GM18499 (cell line): Measurements from ENCODE around the gene FBXO31.
"Not testable (repeated sequence)": the region's sequence is repeated elsewhere in the genome, so short reads cannot be mapped to it uniquely, and the experiment has no call there.

Experiments used
- ATAC-seq: cut with Tn5 transposase; IDR thresholded peaks from one replicate; pipeline ENCODE4 v1.9.1; 2021; ENCODE audit warnings: moderate number of reproducible peaks; ENCODE audit not compliant: insufficient read depth, unreplicated experiment

Gene FBXO31

GRCh38 chr16:87388818-87389134 lies 5.2 kb upstream of the FBXO31 start:
- ATAC-seq = no peak

DNA sequence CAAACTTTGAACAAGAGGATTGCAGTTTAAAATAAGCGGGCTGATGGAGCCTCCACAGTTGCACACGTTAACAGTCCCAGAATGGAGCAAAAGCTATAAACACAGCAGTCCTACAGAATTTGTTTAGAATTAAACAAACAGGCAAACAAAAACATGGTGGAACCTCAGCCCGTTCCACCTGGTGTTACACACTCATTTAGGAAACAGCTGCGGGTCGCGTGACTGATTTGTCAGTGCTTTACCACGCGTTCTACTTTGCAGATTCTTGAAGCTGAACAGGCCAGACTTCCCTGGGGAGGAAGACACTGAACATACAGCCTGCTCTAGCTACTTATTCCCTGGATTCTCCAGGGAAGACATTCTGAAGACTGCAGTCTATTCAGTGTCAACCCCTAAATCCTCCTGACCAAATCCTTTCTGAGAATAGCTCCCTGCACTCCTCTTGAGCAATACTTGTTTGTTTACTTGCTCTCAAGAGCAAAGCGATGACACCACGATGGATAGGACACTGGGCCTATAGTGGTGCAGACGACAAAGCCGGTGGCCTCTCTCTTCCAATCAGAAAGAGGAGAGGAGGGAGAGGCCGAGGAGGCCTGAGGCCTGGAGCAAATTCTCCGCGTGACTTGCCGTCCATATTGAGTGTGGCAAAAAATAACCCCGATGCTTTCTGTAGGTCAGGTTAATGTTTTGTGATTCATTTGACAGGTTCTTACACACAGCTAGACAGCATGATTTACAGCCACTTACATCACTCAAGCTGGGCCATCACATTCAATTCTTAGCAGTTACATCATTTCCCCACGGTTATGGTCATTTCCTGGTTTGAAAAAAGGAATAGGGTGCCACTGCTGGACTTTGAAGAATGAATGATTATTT lies 4.6 kb upstream of the FBXO31 start:
- peak; percentile 34 for ATAC-seq

DNA sequence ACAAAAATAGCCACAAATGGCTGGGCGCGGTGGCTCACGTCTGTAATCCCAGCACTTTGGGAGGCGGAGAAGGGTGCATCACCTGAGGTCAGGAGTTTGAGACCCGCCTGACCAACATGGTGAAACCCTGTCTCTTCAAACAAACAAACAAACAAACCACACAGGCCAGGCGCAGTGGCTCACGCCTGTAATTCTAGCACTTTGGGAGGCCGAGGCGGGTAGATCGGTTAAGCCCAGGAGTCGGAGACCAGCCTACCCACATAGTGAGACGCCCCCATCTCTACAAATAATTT lies 1.2 kb upstream of the FBXO31 start:
- not testable (repeated sequence) for ATAC-seq

GRCh38 chr16:87384162-87384874 lies 742 bp upstream of the FBXO31 start:
- ATAC-seq = no peak

DNA sequence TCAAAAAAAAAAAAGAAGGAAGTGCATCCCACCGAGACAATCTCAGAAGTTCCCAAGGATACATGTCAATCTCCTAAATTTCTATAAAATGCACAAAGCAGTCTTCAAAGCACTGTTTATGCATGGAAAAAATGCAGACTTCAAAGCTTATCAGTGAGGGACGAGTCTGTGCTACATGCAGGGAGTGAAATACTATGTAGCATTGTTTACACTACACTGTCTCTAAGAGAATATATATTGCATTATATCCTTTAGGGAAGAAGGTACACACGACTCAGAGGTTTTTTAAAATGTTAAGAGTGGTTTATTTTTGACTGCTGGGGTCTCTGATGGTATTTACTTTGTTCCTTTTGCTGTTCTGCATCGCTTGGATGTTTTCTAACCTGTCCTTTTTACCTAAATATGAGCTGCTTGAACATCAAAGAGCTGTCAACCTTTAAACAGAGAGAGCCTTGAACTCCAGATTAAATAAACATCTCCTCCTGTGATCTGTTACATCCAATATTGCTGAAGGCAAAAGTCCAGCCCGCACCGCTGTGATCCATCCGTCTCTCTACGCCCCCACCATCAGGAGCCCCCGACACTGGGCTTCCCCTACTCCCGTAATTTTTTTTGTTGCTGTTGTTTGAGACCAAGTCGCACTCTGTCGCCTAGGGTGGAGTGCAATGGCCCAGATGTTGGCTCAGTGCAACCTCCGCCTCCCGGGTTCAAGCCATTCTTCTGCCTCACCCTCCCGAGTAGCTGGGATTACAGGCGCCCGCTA lies 1.4 kb downstream of the FBXO31 start:
- no peak for ATAC-seq

- ATAC-seq = no peak
Measured at GRCh38 chr16:87380881-87381280, 2.7 kb downstream of the FBXO31 start.

DNA sequence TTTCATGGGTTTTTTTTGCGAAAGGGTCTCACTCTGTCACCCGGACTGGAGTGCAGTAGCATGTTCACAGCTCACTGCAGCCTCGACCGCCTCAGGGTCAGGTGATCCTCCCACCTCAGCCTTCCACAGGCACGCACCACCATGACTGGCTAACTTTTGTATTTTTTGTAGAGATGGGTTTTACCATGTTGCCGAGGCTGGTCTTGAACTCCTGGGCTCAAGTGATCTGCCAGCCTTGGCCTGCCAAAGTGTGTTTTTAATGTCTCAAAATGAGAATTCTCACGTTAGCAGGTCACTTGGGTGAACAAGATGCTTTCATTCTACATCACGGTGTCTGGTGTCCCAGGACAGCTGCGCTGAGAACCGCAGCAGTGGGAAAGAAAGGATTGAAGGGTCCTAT lies 3.2 kb downstream of the FBXO31 start:
- no peak for ATAC-seq

DNA sequence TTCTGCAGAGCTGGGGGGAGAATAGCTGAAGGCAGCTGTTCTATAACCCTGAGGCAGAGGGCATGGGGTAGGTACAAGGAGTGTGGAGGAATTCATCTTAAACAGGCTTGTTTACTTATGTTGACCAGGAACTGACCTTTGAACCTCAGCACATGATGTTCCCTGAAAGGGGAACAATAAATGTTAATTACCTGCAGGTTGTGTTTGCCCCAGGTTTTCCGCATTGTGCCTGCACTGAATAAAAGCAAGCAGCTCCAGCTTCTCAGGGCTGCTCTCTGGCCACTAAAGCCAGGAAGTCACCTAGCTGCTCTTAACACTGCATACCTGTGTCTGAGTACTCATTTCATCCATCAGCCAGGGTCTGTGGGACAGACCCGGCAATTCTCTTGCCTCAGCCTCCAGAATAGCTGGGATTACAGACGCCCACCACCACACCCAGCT lies 4.2 kb downstream of the FBXO31 start:
- ATAC-seq = not testable (repeated sequence)

DNA sequence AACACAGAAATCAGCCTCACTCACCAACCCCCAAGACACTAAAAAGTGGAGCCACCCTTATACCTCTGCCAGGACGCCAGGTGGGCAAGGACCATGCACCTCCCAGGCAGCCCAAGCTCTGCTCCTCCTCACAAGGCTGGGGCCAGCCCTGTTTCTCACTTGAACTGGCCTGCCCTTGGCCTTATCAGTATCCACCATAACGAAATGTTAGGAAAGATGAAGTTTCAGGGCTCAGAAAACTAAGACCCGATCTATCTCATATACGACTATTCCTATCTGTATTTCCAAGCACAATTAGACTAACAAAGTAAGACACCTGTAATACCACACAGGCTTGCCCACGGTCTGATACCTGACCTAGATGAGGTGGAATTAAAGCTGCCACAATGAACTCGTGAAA lies 6.9 kb downstream of the FBXO31 start:
- ATAC-seq = no peak

DNA sequence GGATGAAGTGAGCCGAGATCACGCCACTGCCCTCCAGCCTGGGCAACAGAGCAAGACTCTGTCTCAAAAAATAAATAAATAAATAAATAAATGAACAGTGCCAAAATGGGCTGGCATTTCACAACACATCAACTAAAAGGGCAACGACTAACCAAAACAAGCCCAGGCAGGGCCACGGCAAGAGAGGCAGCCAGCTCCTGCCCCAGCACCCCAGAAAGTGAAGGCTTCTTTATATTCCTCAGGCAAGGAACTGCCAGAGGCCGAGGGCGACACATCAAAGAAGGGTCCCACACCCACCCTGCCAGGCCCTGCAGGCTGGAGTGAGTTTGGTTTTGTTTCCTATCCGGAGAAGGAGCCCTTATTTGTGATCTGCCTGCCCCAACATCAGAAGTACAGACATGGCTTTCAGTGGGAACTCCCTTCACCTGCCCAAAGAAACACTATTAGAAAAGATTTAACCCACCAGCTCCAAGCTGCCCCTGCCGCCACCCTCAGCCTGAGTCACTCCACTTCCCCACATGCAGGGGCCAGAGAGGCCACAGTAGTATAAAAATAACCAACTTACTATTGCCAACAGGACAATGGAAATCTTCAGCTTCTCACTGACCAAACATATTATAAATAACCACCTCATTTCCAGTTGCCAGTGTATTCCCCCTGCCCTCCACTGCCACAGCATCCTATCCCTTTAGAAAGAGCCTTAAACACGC lies 8.0 kb downstream of the FBXO31 start:
- ATAC-seq = no peak

GRCh38 chr16:87374313-87374712 lies 9.3 kb downstream of the FBXO31 start:
- no peak for ATAC-seq

DNA sequence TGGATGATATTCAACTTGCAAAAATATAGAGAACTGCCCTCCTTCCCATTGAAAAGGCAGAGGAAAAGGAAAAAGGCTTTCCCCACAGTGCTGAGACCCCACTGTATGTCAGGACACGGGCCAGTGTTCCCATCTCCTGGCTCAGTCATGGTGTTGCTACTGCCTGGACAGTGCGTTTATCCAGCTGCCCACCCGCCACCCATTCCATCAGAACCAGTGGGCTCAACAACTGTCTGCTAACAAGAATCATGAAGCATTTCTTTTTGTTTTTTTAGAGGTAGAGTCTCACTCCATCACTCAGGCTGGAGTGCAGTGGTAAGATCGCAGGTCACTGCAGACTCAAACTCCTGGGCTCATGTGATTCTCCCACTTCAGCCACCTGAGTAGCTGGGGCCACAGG lies 11.3 kb downstream of the FBXO31 start:
- ATAC-seq = no peak

- ATAC-seq = no peak
Measured at GRCh38 chr16:87371261-87371866, 12.2 kb downstream of the FBXO31 start.

GRCh38 chr16:87369796-87370719 lies 13.5 kb downstream of the FBXO31 start:
- ATAC-seq = no peak

DNA sequence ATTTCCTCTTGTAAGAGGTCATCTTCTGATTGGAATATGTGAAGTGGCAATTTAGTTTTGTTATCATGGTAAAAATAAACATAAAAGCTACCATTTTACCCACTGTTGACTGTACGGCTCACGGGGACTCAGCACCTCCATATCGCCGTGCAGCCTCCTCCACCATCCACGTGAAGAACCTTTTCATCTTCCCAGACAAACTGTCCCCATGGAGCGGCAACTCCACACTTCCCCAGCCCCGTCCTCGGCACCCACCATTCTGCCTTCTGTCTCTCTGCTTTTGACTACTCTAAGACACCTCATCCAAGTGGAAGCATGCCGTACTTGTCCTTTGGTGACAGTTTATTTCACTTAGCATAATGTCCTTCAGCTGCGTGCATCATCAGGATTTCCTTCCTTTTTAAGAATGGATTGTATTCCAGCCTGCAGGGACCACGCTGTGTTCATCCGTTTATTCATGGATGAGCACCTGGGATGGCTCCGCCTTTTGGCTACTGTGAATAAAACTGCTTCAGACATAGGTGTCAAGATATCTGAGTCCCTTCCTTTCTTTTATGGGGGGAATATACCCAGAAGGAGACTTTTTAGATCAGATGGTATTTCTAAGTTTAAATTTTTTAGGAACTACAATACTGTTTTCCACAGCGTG lies 14.3 kb downstream of the FBXO31 start:
- no peak for ATAC-seq

DNA sequence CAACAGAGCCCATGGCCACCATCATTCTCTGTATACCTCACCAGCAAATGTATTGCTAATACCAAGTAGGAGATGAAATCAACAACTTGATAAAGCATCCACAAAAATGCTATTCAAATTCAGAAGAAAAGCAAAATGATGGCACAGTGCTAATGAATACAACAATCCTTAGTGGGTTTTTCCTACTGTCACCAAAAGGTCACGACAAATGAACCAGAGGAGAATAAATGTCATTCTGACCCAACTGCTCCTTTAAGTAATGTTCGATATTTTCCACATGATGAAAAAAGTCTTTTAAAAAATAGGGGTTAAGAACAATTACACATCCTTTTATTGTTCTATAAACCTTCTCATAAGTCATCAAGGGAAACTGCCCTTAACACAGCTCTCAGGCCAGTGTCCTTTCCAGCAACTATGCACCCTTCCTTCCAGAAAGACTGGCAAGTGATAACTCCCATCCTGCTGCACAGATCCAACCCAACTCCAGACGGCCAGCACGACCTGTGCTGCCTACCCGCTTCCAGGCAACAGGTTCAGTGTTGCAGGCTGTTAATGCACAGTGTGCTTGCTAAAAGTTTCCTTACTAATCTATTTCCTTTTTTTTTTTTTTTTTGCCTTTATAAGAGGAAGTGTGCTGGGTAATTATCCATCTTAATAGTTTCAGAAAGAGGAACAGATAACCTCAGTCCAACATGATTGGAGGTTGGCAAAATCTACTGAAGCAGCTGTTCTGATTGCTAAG lies 15.4 kb downstream of the FBXO31 start:
- ATAC-seq = no peak

- ATAC-seq = no peak
Measured at GRCh38 chr16:87367529-87367928, 16.0 kb downstream of the FBXO31 start.

DNA sequence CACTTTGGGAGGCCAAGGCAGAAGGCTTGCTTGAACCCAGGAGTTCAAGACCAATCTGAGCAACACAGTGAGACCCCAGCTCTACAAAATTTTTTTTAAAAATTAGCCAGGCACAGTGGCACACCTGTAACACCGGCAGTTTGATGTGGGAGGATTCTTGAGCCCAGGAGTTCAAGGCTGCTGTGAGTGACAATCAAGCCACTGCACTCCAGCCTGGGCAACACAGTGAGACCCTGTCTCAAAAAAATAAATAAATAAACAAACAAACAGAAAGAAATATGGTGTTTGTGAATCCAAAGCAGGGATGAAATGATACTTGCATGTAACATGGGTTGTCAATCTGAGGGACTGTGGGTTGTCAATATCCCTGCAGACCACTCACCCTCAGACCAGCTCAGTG lies 16.6 kb downstream of the FBXO31 start:
- no peak for ATAC-seq
